Thyroid gland (tissue), 4 donors: Measurements from ENCODE around the gene SERPINF2.

ENCODE experiments used
- POLR2A ChIP-seq, 2 donors: fragments of 450-650 bp; IDR thresholded peaks; one replicate each; pipeline ENCODE4 v1.6.1; 2017; ENCODE audit warnings: antibody characterized with exemption in 2 of 2, mild to moderate bottlenecking in 2 of 2, moderate library complexity in 1 of 2
- TF ChIP-seq, protein P1 (sequence below), 6 experiments: fragments of 200-600 bp in 3 of 6; fragments of 450-650 bp in 3 of 6; sonication (generic) in 3 of 6; IDR thresholded peaks; one replicate each; pipeline ENCODE4 v1.5.1; 2016 to 2019; ENCODE audit warnings: antibody characterized with exemption in 6 of 6, mild to moderate bottlenecking in 2 of 6, inconsistent platforms in 1 of 6, moderate library complexity in 1 of 6

DNA sequence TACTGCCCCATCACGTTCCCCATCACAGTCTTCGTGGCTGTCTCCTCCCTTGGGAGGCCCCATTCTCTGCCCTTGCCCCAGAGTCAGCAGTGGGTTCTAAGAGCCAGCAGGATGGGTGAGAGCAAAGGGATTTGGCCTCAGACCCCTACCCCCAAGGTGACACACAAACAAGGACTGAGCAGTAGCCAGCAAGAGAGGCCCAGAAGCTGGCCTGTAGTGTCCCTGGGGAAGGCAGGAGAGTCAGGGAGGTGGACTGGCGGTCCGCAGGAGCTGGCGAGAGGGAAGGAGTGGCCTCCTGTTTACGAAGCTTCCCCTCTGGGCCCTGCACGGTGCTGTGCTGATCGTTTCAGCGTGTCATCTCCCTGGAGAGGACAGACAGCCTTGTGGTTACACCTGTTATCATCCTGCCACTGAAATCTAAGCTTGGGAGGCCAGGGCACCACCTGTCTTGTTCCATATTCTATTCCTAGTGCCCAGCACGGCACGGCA is 9.8 kb upstream of the SERPINF2 start:
- TF ChIP-seq, protein P1, sequence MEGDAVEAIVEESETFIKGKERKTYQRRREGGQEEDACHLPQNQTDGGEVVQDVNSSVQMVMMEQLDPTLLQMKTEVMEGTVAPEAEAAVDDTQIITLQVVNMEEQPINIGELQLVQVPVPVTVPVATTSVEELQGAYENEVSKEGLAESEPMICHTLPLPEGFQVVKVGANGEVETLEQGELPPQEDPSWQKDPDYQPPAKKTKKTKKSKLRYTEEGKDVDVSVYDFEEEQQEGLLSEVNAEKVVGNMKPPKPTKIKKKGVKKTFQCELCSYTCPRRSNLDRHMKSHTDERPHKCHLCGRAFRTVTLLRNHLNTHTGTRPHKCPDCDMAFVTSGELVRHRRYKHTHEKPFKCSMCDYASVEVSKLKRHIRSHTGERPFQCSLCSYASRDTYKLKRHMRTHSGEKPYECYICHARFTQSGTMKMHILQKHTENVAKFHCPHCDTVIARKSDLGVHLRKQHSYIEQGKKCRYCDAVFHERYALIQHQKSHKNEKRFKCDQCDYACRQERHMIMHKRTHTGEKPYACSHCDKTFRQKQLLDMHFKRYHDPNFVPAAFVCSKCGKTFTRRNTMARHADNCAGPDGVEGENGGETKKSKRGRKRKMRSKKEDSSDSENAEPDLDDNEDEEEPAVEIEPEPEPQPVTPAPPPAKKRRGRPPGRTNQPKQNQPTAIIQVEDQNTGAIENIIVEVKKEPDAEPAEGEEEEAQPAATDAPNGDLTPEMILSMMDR (IDR thresholded peaks at IDR 0.05) = no peak
- TF ChIP-seq POLR2A (IDR thresholded peaks at IDR 0.05) = no peak
